Esophagus squamous epithelium (tissue), 4 donors: ENCODE measurements around the gene LDLRAD2.

ENCODE experiments used
- CTCF ChIP-seq, 6 experiments: fragments of 450-650 bp in 4 of 6; fragments of 200-600 bp in 2 of 6; sonication (generic) in 2 of 6; IDR thresholded peaks; one replicate each; pipeline ENCODE4 v1.5.1; 2016 to 2019; ENCODE audit warnings: antibody characterized with exemption in 6 of 6, mild to moderate bottlenecking in 4 of 6, moderate library complexity in 4 of 6
- POLR2A ChIP-seq, 4 donors: fragments of 450-650 bp; IDR thresholded peaks; one replicate each; pipeline ENCODE4 v1.6.1; 2017; ENCODE audit warnings: antibody characterized with exemption in 4 of 4, mild to moderate bottlenecking in 4 of 4, moderate library complexity in 3 of 4

- TF ChIP-seq CTCF (IDR thresholded peaks at IDR 0.05), result no peak
- TF ChIP-seq POLR2A (IDR thresholded peaks at IDR 0.05), result no peak
Measured at GRCh38 chr1:21836010-21836409, 23.9 kb downstream of the LDLRAD2 start.
